H1 (cell line): Measurements from ENCODE around the gene MPP2. TPM values are rescaled to one million over a fixed set of nuclear protein-coding genes. Genes with fewer than 3 reads are reported as not detected.

Experiments used
- BRCA1 ChIP-seq: IDR thresholded peaks from 2 replicates; pipeline ENCODE4 v1.6.1; 2012; ENCODE audit warnings: low read depth, low read length, improper control_type of control experiment
- GABPA ChIP-seq: IDR thresholded peaks from 2 replicates; pipeline ENCODE4 v1.6.1; 2011; ENCODE audit warnings: mild to moderate bottlenecking, low read length, moderate library complexity, borderline replicate concordance; ENCODE audit not compliant: insufficient read depth
- USF2 ChIP-seq: IDR thresholded peaks from 2 replicates; pipeline ENCODE4 v1.6.1; 2011; ENCODE audit warnings: low read length, improper control_type of control experiment
- polyA plus RNA-seq, 7 experiments: library from polyadenylated mRNA; depleted of rRNA in 3 of 7; stranded (reverse) in 5 of 7; unstranded in 2 of 7; fragments of >200 nt in 5 of 7; fragments of 200-250 nt in 2 of 7; gene quantifications; 1 replicate in 5 of 7; 2 replicates in 1 of 7; 4 replicates in 1 of 7; pipeline versions ENCODE4 v1.2.1 to v1.2.3, GENCODE V29; 2011 to 2013; ENCODE audit warnings: missing spikeins in 2 of 7, mixed read lengths in 2 of 7
- total RNA-seq: library from RNA; stranded (reverse); fragmentation: NEBNext Ultra II Directional; extraction: Animal tissue kit (Norgen Biotek cat#: 25700); gene quantifications from 2 replicates; pipeline ENCODE4 v1.2.1, GENCODE V29; 2021

Gene MPP2
- total and polyA plus RNA-seq, 2 of the 8 experiments (the other 6 are each of a cell fraction or from before 2014, with no cell fraction given) = 30.9 to 34.1 TPM

DNA sequence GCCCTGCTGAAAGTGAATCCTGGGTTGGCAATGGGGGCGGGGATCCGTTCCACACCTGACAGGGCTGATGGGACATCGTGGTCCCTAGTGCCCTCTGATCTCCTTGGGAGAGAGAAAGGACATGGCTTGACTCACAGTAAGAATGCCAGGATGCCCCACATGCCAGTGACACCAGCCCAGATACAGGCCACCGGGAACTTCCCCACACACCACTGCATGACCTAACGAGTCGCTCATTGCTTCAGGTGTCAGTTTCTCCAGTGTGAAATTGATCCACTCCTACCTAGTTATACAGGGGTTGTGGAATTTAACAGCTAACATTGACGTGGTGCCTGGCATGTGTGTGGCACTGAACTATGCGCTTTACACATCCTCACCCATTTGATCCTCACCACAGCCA lies 52.8 kb downstream of the MPP2 start (continued):
- TF ChIP-seq BRCA1 (no peak), USF2 (no peak), GABPA (no peak)
- TF ChIP-seq, all 59 proteins: peak for 0
